Spleen (tissue), 7 donors: ENCODE measurements around the gene STAT2.

Source experiments
- POLR2A ChIP-seq, 3 donors: fragments of 450-650 bp; IDR thresholded peaks; one replicate each; pipeline ENCODE4 v1.5.1; 2017; ENCODE audit warnings: antibody characterized with exemption in 3 of 3, mild to moderate bottlenecking in 1 of 3
- POLR2AphosphoS5 ChIP-seq, 3 donors: sonication (generic); formaldehyde crosslinking; IDR thresholded peaks; one replicate each; pipeline ENCODE4 v1.5.1; 2017; ENCODE audit warnings: antibody characterized with exemption in 3 of 3
- TF ChIP-seq, protein P1 (sequence below), 11 experiments: fragments of 200-600 bp in 7 of 11; fragments of 450-650 bp in 4 of 11; sonication (generic) in 4 of 11; IDR thresholded peaks in 8 of 11; conservative IDR thresholded peaks in 3 of 11; 1 replicate in 7 of 11; 2 replicates in 4 of 11; pipeline versions ENCODE4 v1.4.0 to v1.8.0; 2016 to 2021; ENCODE audit warnings: antibody characterized with exemption in 11 of 11, inconsistent platforms in 4 of 11, mild to moderate bottlenecking in 1 of 11
- donor health status: DM: no; HTN: no; CAD: no; lungs with moderate emphysema.
- donor health status: DM: no; HTN: no; CAD: no.
- donor health status: DM: no; HTN: no; CAD: no.

DNA sequence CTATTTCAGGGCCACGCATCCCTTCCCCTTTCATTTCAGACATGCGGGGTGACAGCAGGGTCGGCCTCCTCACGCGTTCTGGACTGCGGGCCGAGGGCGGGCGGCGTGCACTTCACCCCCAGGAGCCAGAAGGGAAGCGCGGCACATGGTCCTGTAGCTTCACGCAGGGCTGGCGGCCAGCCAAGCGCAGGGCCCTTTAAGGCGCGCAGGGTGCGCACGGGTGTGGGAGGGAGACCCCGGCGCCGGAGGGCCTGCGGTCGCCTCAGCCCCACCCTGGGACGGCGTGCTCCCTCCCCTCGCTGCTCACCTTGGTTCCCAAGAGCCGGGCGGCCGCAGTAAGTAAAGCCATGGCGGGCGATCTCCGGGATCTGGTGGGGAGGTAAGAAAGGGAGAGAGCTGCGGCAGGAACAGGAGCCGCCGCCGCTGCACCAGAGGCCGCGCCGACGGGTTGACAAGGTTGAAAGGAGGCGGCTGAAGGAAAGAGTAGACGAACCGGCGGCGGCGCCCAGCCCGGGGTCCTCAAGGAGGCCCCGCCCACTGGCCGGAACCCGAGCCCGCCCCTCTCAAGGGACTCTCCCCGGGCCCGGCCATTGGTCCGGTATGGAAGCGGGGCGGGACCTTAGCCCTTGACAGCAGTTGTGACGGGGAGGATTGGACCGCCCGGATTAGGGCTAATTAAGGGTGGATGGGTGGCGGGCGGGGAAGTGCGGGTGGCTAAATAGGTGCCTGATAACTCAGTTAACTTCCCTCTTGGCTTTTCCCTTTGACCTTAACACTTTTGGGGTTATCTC, 59.9 kb downstream of the STAT2 start, which contains the start of gene CS:
- TF ChIP-seq, protein P1, sequence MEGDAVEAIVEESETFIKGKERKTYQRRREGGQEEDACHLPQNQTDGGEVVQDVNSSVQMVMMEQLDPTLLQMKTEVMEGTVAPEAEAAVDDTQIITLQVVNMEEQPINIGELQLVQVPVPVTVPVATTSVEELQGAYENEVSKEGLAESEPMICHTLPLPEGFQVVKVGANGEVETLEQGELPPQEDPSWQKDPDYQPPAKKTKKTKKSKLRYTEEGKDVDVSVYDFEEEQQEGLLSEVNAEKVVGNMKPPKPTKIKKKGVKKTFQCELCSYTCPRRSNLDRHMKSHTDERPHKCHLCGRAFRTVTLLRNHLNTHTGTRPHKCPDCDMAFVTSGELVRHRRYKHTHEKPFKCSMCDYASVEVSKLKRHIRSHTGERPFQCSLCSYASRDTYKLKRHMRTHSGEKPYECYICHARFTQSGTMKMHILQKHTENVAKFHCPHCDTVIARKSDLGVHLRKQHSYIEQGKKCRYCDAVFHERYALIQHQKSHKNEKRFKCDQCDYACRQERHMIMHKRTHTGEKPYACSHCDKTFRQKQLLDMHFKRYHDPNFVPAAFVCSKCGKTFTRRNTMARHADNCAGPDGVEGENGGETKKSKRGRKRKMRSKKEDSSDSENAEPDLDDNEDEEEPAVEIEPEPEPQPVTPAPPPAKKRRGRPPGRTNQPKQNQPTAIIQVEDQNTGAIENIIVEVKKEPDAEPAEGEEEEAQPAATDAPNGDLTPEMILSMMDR (IDR thresholded peaks at IDR 0.05 in 8 of 11, conservative IDR thresholded peaks at IDR 0.05 in 3 of 11): peak in 1 of 11 experiments; percentile 41
- TF ChIP-seq POLR2A (IDR thresholded peaks at IDR 0.05): peak in 2 of 3 donors; percentile 4 to 13
- TF ChIP-seq POLR2AphosphoS5 (IDR thresholded peaks at IDR 0.05): peak; percentile 88 to 95 (median 93)
